ENCODE measurements around the gene MT1G. TPM values are rescaled to one million over a fixed set of nuclear protein-coding genes. Genes with fewer than 3 reads are reported as not detected.

The MT1G gene
- total RNA-seq, 1 experiment from 2014 or later: 23.4 TPM

- Histone ChIP-seq H3K23me2 (ENCODE audit: insufficient read length, low read depth, low read length, poor library complexity, severe bottlenecking) (no peaks in the 10 kb centered on the region), H3K79me2 (ENCODE audit: insufficient read depth, low read length) (no peaks in the 10 kb centered on the region), H2BK15ac (ENCODE audit: low read depth, low read length) (no peak overlapping the region), H3K14ac (ENCODE audit: insufficient read depth, low read length) (no peak overlapping the region), H4K5ac (ENCODE audit: insufficient read length, low read depth, low read length) (no peak overlapping the region), H3K27ac (ENCODE audit: insufficient read length, low read depth, low read length) (no peak overlapping the region), H2AK5ac (ENCODE audit: insufficient read length, low read length) (no peak overlapping the region), H4K91ac (ENCODE audit: insufficient read length, low read depth, low read length) (no peak overlapping the region), H2BK12ac (ENCODE audit: insufficient read length, low read depth, low read length) (no peak overlapping the region), H2BK20ac (ENCODE audit: low read depth, low read length, poor library complexity, severe bottlenecking) (no peak overlapping the region), H3K9me3 (ENCODE audit: control insufficient read depth, low read depth, low read length) (no peaks in the 10 kb centered on the region), H3K4me1 (ENCODE audit: insufficient read depth, low read length) (no peaks in the 10 kb centered on the region), H4K8ac (replicated peaks; ENCODE audit: insufficient read length, low read depth, low read length) (no peak overlapping the region), H2BK120ac (ENCODE audit: low read depth, low read length, poor library complexity, severe bottlenecking) (no peak overlapping the region), H3K79me1 (ENCODE audit: insufficient read depth, low read depth, low read length, poor library complexity, severe bottlenecking) (no peaks in the 10 kb centered on the region), H2AFZ (ENCODE audit: low read length) (no peak overlapping the region), H3K9ac (ENCODE audit: extremely low read depth, insufficient read length, low read length) (no peak overlapping the region), H3K18ac (ENCODE audit: insufficient read length, low read depth, low read length) (no peak overlapping the region), H4K20me1 (ENCODE audit: control insufficient read depth, insufficient read depth, insufficient read length) (no peaks in the 10 kb centered on the region), H3K23ac (ENCODE audit: insufficient read length, low read depth, low read length) (no peak overlapping the region), H3T11ph (ENCODE audit: low read length) (no peak overlapping the region), H3K4ac (ENCODE audit: low read depth, low read length) (no peak overlapping the region), H2BK5ac (ENCODE audit: insufficient read length, low read length) (no peak overlapping the region), H3K4me2 (ENCODE audit: insufficient read depth, insufficient read length, low read length) (no peak overlapping the region), H3K56ac (ENCODE audit: insufficient read length, low read depth, low read length) (no peak overlapping the region), H3K27me3 (ENCODE audit: insufficient read depth, low read length) (no peaks in the 10 kb centered on the region; the same call in 1 of the 2 replicates)
- Mint-ChIP-seq H3K36me3 (ENCODE audit: insufficient read depth in 1 of 3, low read depth in 3 of 3) (no peaks in the 10 kb centered on the region), H3K4me3 (no peak overlapping the region), H3K27me3 (ENCODE audit: low read depth) (peaks cover 51% of the 10 kb centered on the region), H3K9me3 (peaks cover 0 to 4% of the 10 kb centered on the region in 2 experiments; a peak in 2 of 5 replicates), H3K4me1 (peaks cover 5 to 9% of the 10 kb centered on the region in 2 experiments), H3K27ac (no peak overlapping the region)
- no peak for TF ChIP-seq CTCF (conservative IDR thresholded peaks at IDR 0.05)
- DNase-seq: no peak
- no CpG with 5 or more reads among the region's 4 CpGs for WGBS (ENCODE audit: extremely low coverage, insufficient read length, low lambda C conversion rate)
Observed at GRCh38 chr16:56715126-56715525, 47.3 kb upstream of the MT1G start.

Measured in H9 (cell line).